ENCODE measurements around the gene NRDC.
A peak's percentile ranks its signal among the peaks of the same experiment; 100 is the strongest.

DNA sequence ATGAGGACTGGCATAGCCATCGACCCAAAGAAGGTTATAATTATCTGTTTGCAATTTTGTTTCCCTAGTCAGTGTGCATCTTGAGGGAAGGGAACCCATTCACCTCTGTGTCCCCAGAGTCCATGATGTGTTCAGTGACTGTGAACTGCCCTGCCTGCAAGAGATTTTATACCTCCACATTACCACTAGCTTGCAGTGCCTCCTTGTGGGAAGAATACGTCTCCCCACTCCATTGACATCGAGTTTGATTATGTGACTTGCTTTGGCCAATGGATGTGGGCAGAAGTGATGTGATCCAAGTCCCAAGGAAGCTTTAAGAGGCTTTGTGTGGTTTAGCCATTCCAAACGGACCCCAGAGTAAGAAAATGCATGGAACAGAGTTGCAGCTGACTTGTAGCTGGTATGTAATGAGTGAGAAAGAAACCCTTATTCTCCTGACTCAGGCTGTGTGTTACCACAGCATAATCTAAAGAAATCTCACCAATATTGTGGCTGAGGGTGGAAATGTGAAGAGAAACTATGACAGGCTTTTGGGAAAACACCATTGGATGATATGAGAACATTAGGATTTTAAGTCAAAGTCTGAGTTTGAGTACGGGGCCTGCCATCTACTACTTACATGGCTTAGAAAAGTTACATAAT lies 47.8 kb upstream of the NRDC start:
- TF ChIP-seq, protein P1, sequence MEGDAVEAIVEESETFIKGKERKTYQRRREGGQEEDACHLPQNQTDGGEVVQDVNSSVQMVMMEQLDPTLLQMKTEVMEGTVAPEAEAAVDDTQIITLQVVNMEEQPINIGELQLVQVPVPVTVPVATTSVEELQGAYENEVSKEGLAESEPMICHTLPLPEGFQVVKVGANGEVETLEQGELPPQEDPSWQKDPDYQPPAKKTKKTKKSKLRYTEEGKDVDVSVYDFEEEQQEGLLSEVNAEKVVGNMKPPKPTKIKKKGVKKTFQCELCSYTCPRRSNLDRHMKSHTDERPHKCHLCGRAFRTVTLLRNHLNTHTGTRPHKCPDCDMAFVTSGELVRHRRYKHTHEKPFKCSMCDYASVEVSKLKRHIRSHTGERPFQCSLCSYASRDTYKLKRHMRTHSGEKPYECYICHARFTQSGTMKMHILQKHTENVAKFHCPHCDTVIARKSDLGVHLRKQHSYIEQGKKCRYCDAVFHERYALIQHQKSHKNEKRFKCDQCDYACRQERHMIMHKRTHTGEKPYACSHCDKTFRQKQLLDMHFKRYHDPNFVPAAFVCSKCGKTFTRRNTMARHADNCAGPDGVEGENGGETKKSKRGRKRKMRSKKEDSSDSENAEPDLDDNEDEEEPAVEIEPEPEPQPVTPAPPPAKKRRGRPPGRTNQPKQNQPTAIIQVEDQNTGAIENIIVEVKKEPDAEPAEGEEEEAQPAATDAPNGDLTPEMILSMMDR (IDR thresholded peaks at IDR 0.05): peak in 2 of 6 experiments; percentile 11 to 23
- no peak for TF ChIP-seq POLR2A (IDR thresholded peaks at IDR 0.05)

Data from esophagus squamous epithelium (tissue), 4 donors.